Measurements from ENCODE around the gene TSPAN3. TPM values are rescaled to one million over a fixed set of nuclear protein-coding genes. Genes with fewer than 3 reads are reported as not detected.

Gene TSPAN3
- total RNA-seq, 1 experiment from 2014 or later, result 423 TPM

- no peak for DNase-seq (ENCODE audit: low spot score)
Observed at GRCh38 chr15:77084436-77084835, 13.5 kb upstream of the TSPAN3 start.

- DNase-seq (ENCODE audit: low spot score), result no peak
Observed at GRCh38 chr15:77083381-77084160, 12.7 kb upstream of the TSPAN3 start.

GRCh38 chr15:77081971-77082370, 11.1 kb upstream of the TSPAN3 start:
- DNase-seq (ENCODE audit: low spot score), result no peak

- DNase-seq (ENCODE audit: low spot score), result no peak
Observed at GRCh38 chr15:77076323-77076915, 5.5 kb upstream of the TSPAN3 start.

- peak; percentile 87 for DNase-seq (ENCODE audit: low spot score)
Observed at GRCh38 chr15:77075528-77075927, 4.6 kb upstream of the TSPAN3 start.

GRCh38 chr15:77074350-77074749, 3.4 kb upstream of the TSPAN3 start:
- no peak for DNase-seq (ENCODE audit: low spot score)

GRCh38 chr15:77071305-77072223, 655 bp upstream of the TSPAN3 start:
- no peak for DNase-seq (ENCODE audit: low spot score)

GRCh38 chr15:77070180-77070494, 772 bp downstream of the TSPAN3 start:
- DNase-seq (ENCODE audit: low spot score), result no peak

GRCh38 chr15:77069521-77070121, 1.3 kb downstream of the TSPAN3 start:
- no peak for DNase-seq (ENCODE audit: low spot score)

GRCh38 chr15:77068633-77069032, 2.3 kb downstream of the TSPAN3 start:
- no peak for DNase-seq (ENCODE audit: low spot score)

GRCh38 chr15:77067691-77068367, 3.1 kb downstream of the TSPAN3 start:
- DNase-seq (ENCODE audit: low spot score), result no peak

GRCh38 chr15:77066971-77067690, 3.8 kb downstream of the TSPAN3 start:
- DNase-seq (ENCODE audit: low spot score), result no peak

GRCh38 chr15:77064539-77065308, 6.2 kb downstream of the TSPAN3 start:
- DNase-seq (ENCODE audit: low spot score), result no peak

GRCh38 chr15:77064063-77064462, 6.8 kb downstream of the TSPAN3 start:
- DNase-seq (ENCODE audit: low spot score), result no peak

- no peak for DNase-seq (ENCODE audit: low spot score)
Observed at GRCh38 chr15:77063249-77063648, 7.7 kb downstream of the TSPAN3 start.

- DNase-seq (ENCODE audit: low spot score), result no peak
Observed at GRCh38 chr15:77060546-77060945, 10.4 kb downstream of the TSPAN3 start.

GRCh38 chr15:77059786-77060361, 11.0 kb downstream of the TSPAN3 start:
- no peak for DNase-seq (ENCODE audit: low spot score)

GRCh38 chr15:77058468-77058867, 12.4 kb downstream of the TSPAN3 start:
- no peak for DNase-seq (ENCODE audit: low spot score)

- DNase-seq (ENCODE audit: low spot score), result no peak
Observed at GRCh38 chr15:77057685-77058084, 13.2 kb downstream of the TSPAN3 start.

- DNase-seq (ENCODE audit: low spot score), result no peak
Observed at GRCh38 chr15:77057072-77057471, 13.8 kb downstream of the TSPAN3 start.

Data from H4 (cell line).